GM18517 (cell line): ENCODE measurements around the gene FAM107B.
"Not testable (repeated sequence)": the region's sequence is repeated elsewhere in the genome, so short reads cannot be mapped to it uniquely, and the experiment has no call there.

Experiments
- ATAC-seq: cut with Tn5 transposase; IDR thresholded peaks from one replicate; pipeline ENCODE4 v1.9.1; 2021; ENCODE audit warnings: mild to moderate bottlenecking, moderate library complexity; ENCODE audit not compliant: unreplicated experiment

The FAM107B gene

GRCh38 chr10:14639637-14640036 lies 135.1 kb downstream of the FAM107B start:
- no peak for ATAC-seq

GRCh38 chr10:14635043-14635710 lies 139.5 kb downstream of the FAM107B start:
- no peak for ATAC-seq

- not testable (repeated sequence) for ATAC-seq
Measured at GRCh38 chr10:14634572-14634971, 140.1 kb downstream of the FAM107B start.

- no peak for ATAC-seq
Measured at GRCh38 chr10:14625765-14626525, 148.8 kb downstream of the FAM107B start.

GRCh38 chr10:14625192-14625631 lies 149.5 kb downstream of the FAM107B start:
- ATAC-seq, result no peak

GRCh38 chr10:14624600-14624999 lies 150.1 kb downstream of the FAM107B start:
- ATAC-seq, result no peak

GRCh38 chr10:14623931-14624330 lies 150.8 kb downstream of the FAM107B start:
- no peak for ATAC-seq

GRCh38 chr10:14621037-14621436 lies 153.7 kb downstream of the FAM107B start:
- no peak for ATAC-seq

GRCh38 chr10:14618674-14619073 lies 156.0 kb downstream of the FAM107B start:
- ATAC-seq, result no peak

- ATAC-seq, result no peak
Measured at GRCh38 chr10:14617852-14618251, 156.8 kb downstream of the FAM107B start.

GRCh38 chr10:14616955-14617730 lies 157.6 kb downstream of the FAM107B start:
- ATAC-seq, result no peak

- no peak for ATAC-seq
Measured at GRCh38 chr10:14616465-14616864, 158.2 kb downstream of the FAM107B start.

GRCh38 chr10:14613588-14613920 lies 161.1 kb downstream of the FAM107B start:
- ATAC-seq, result no peak

- ATAC-seq, result no peak
Measured at GRCh38 chr10:14612873-14613587, 161.7 kb downstream of the FAM107B start.

- peak; percentile 52 for ATAC-seq
Measured at GRCh38 chr10:14611968-14612693, 162.6 kb downstream of the FAM107B start.

GRCh38 chr10:14609178-14609577 lies 165.5 kb downstream of the FAM107B start:
- no peak for ATAC-seq

GRCh38 chr10:14608381-14609001 lies 166.2 kb downstream of the FAM107B start:
- ATAC-seq, result peak; percentile 39

GRCh38 chr10:14606633-14607032 lies 168.1 kb downstream of the FAM107B start:
- ATAC-seq, result no peak

- peak; percentile 58 for ATAC-seq
Measured at GRCh38 chr10:14605231-14605925, 169.3 kb downstream of the FAM107B start.
